Measurements from ENCODE around the gene C1orf21. TPM values are rescaled to one million over a fixed set of nuclear protein-coding genes. Genes with fewer than 3 reads are reported as not detected.

Gene C1orf21
- total RNA-seq, 1 donor from 2014 or later: 20.4 TPM

DNA sequence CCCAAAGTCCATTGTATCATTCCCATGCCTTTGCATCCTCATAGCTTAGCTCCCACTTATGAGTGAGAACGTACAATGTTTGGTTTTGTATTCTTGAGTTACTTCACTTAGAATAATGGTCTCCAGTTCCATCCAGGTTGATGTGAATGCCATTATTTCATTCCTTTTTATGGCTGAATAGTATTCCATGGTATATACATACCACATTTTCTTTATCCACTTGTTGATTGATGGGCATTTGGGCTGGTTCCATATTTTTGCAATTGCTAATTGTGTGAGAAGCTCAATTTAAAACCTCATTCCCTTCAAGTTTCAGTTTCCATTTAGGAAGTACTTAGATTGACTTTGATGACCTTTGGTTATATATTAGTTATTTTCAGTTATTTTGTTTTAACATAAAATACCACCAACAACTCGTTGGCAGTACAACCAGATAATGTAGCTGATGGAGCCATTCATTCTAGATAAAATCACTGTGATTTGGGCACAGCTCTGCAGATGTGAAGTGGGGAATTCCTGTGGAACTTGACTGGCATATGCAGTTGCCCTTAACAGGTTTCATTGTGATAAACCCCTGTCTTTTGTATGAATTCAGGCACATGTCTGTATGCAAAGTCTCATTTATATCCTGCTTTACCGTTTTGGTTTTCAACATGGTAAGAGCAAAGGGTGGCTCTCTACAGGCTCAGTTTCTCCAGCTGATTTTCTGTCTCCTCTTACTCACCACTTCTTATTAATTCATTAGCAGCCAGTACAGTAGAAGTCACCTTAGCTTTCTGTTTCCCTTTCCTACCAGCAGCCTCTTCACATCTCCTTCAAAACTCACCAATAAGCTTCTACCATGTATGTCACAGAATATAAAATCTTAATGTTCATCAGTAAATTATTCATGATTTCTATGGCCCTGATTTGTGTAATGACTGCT is 170.9 kb downstream of the C1orf21 start:
- no peak for DNase-seq

DNA sequence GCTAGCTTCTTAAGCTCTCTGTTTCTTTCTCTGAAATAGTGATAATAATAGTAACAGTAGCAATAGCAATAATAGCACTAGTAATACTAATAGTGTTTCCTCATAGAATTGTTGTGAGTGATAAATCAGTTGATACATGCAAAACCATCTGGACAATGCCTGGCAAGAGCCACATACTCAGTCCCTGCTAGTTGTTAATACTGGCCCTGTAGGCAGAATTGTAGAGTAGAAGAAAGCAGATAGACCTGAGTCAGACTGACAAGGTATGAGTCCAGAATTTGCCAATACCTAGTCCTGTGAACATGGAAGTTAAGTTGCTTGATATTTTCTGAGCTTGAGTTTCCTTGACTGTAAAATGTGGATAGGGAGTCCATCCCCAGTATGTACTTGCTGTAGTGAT is 171.9 kb downstream of the C1orf21 start:
- DNase-seq: no peak

DNA sequence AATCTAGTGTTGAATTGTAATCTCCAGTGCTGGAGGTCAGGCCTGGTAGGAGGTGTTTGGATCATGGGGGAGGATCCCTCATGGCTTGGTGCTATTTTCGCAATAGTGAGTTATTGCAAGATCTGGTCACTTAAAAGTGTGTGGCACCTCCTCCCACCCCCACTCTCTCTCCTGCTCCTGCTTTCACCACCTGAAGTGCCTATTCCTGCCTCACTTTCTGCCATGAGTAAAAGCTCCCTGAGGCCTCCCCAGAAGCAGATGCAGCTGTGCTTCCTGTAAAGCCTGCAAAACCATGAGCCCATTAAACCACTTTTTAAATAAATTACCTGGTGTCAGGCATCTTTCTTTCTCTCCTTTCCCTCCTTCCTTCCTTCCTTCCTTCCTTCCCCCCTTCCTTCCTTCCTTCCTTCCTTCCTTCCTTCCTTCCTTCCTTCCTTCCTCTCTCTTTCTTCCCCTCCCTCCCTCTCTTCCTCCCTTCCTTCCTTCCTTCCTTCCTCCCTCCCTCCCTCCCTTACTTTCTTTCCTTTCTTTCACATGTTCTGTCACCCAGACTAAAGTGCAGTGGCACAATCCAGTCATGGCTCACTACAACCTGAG is 172.4 kb downstream of the C1orf21 start:
- no peak for DNase-seq

GRCh38 chr1:184562806-184563205 is 176.0 kb downstream of the C1orf21 start:
- no peak for DNase-seq

DNA sequence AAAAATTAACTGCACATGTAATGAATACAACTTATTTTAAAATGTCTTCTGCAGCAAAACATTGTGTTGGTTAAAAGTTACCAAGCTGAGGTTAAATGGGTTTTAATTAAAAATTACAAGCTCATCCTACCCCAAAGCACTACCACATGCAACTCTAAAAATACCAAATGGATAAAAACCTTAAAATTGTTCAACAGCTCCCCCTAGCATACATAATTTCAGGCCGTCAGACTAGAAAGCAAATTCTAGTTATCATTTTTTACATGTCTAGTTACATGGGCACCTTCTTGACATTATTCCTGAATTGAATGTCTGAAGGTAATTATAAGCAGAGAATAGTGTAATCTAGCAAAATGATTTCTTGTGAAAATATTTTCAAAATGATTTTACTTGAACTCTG is 176.5 kb downstream of the C1orf21 start:
- peak; percentile 29 for DNase-seq

DNA sequence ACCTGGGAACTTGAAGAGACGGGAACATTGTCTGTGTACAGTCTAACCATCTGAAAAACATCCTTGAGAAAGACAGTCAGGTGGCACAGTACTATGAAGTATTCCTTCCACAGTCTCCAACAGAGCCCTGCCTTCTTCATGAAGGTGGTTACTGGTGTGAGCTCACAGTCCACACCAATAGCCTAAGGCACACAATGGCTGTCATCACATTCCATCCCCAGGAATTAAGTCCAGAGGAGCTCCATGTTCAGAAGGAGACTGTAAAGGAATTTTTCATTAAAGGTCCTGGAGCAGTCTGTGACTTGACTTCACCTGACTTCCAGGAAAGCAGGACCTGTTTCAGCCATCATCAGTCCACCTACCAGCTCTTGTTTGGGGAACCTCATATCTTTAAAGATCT is 180.2 kb downstream of the C1orf21 start:
- no peak for DNase-seq

- no peak for DNase-seq
These were observed 180.8 kb downstream of the C1orf21 start for GRCh38 chr1:184567637-184568036.

DNA sequence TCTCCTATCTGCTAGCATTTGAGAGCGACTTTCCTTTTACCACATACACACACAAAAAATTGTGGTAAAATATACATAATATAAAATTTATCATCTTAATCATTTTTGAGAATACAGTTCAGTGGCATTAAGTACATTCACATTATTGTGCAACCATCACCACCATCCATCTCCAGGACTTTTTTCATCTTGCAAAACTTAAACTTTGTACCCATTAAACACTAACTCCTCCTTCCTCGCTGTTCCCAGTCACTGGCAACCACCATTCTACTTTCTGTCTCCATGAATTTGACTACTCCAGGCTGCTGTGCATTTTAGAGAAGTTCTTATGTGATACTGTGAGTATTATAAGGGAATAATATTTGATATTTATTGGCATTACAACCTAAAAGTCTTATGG is 181.3 kb downstream of the C1orf21 start:
- DNase-seq: no peak

DNA sequence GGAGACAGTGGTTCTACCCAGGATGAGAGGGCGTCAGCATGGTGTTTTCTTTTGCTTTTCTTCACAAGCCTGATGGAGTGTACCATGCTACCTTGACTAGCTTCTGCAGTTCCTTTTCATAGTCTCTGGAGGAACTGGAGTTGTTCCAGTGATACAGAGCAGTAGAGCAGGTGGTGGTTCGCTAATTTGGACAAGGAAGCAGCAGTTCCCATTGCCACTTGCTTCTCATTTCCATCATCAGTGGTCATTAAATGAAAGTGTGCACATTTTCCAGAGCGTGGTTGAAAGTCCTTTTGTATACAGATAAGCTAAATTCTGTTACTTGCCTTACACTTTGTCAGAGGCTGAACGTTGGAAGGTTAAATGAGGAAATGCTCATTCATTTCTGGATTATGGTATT is 182.3 kb downstream of the C1orf21 start:
- DNase-seq: no peak

- DNase-seq: no peak
These were observed 187.8 kb downstream of the C1orf21 start for GRCh38 chr1:184574588-184574987.

- no peak for DNase-seq
These were observed 190.0 kb downstream of the C1orf21 start for GRCh38 chr1:184576822-184577221.

DNA sequence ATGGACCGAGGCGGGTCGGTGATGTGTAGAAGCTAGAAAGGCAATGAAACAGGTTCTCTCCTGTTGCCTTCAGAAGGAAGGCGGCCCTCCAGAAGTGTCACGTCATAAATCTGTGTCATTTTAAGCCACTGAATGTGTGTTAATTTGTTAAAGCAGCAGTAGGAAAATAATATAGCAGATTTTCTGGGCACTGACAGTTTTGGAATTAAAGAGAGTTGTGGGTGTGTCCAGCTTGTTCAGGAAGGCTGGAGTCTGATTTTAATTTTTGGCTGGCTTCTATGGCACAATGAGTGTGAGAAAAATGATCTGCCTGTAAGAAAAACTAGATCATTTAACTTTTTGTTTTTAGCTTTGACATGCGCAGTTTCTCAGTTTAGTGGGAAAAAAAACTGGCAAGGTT is 190.5 kb downstream of the C1orf21 start:
- peak; percentile 6 for DNase-seq

DNA sequence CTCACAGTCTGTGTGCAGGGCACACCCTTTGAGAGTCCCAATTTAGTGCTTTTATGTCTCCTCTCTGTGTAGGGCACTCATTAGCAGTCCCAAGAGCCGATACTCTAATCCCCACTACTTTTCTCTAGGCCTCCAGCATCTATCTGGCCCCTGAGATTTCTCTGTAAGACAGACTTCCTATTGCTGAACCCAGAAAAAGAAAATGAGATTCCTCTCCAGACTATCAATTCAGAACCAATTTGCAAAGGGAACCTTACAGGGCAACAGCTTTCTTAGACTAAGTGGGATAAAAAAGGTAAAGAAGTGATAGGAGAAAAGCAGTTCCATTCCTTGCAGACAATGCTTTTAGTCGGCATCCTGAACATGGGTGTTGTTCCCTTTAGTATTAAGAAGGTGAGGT is 195.6 kb downstream of the C1orf21 start:
- no peak for DNase-seq

DNA sequence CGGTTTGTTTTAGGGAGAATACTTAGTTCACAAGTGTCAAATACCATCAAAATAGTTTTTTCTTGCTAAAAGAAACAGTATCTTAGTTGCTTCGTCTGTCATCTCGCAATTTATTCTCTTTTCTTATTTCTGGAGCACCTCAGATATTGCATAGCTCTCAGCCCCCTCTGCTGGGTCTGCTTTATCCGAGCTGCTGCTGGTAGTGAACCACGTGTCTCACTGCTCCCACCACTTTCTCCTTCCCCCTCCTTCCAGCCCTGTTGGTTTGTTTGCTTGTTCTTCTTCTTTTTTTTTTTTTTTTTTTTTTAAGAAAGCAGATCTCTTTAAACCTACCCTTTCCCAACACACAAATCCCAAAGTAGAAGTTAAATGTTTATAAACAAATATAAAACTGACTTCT is 197.0 kb downstream of the C1orf21 start:
- no peak for DNase-seq

DNA sequence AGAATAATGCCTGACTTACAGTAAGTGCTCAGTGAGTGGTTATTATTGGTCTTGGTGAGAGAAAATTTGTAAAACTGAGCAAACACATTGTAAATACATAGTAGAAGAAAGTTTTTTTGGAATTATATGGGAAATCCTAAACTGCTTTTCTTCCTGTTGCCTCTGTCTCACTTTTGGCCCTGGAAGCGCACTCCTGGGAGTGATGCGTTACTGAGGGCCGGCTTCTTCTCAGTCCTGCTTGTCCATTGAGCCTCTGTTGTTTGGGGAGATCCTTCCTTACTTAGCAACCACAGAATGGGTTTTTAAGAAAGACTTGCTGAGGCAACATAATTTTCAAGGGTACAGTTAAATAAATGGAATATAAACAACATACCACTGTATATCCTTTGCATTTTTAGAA is 201.9 kb downstream of the C1orf21 start:
- no peak for DNase-seq

- DNase-seq: no peak
These were observed 203.4 kb downstream of the C1orf21 start for GRCh38 chr1:184590163-184590750.

DNA sequence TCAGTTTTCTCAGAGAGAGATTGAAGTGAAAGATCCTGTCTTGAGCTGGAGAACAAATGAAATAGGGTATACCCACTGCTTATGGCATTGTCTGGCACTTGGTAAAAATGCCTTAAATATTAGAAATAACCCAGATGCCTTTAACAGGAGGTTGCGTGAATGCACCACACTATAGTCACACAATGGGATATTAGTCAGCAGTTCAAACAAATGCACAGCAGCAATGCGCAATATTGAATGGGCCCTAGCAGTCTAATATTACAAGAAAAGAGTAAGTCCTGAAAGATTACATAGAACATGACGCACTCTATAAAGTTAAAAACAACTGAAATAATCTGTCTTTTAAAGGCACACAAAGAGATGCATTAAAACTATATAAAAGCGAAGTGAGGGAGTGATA is 206.8 kb downstream of the C1orf21 start:
- no peak for DNase-seq

GRCh38 chr1:184595596-184595995 is 208.8 kb downstream of the C1orf21 start:
- no peak for DNase-seq

- no peak for DNase-seq
These were observed 210.3 kb downstream of the C1orf21 start for GRCh38 chr1:184596950-184597645.

DNA sequence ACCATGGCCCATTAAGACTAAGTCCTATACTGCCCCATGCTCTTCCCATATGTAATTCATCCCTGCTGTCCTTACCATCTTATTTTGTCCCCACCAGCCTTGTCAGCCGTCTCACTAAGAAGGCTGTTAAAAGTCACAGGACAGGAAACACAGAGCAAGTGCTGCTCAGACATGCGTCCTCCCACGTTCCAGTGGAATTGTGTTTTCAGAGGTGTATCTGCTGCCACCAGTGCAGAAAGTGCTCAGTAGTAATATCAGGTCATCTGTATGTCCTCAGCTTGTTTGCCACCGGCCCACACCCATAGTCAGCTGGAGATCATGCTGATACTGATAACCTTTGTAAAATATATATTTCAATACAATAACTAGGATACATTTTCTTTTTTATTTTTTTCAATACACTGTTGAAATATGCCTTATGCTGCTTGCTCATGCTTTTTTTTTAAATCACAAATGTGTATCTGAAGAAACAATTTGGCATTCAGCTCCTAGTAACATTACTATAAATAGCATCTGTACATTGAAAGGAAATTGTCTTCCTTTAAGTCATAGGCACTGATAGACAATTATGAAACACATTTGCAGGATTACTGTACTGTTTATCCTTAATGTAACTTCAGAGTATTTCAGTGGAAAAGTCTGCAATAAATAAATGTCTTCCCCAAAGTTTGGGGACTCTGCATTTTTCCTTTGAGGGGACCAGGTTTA is 211.0 kb downstream of the C1orf21 start:
- no peak for DNase-seq

GRCh38 chr1:184598403-184599193 is 211.8 kb downstream of the C1orf21 start:
- no peak for DNase-seq

Measured in skin of body (tissue), 2 donors.